IPS DF 6.9 (cell line): ENCODE data around the gene LIN37.

ENCODE experiments used
- DNase-seq: peaks from one replicate; pipeline ENCODE4 v3.0.0-alpha.2; 2013; ENCODE audit warnings: low read depth, low spot score
- H3K27ac ChIP-seq: one replicate; pipeline ENCODE4 v1.5.1; 2013; ENCODE audit warnings: low read length, control low read depth
- H3K27me3 ChIP-seq: 2 replicates; pipeline ENCODE4 v1.6.1; 2013; ENCODE audit warnings: mild to moderate bottlenecking, low read length; ENCODE audit not compliant: control insufficient read depth, insufficient read depth
- H3K36me3 ChIP-seq: 2 replicates; pipeline ENCODE4 v1.6.1; 2013; ENCODE audit warnings: low read length; ENCODE audit not compliant: control insufficient read depth, insufficient read depth
- H3K4me1 ChIP-seq: 2 replicates; pipeline ENCODE4 v1.6.1; 2013; ENCODE audit warnings: low read length; ENCODE audit not compliant: control insufficient read depth, insufficient read depth
- H3K4me3 ChIP-seq: 2 replicates; pipeline ENCODE4 v1.5.1; 2013; ENCODE audit warnings: mild to moderate bottlenecking, low read length
- H3K9me3 ChIP-seq: 2 replicates; pipeline ENCODE4 v1.6.1; 2013; ENCODE audit warnings: low read length, inconsistent platforms; ENCODE audit not compliant: control insufficient read depth, insufficient read depth
- WGBS: extraction: QIAGEN DNeasy Blood & Tissue Kit; methylation state at CpG from one replicate; pipeline ENCODE4 v1.1.7; 2013; ENCODE audit warnings: mixed read lengths, missing lambda C conversion rate; ENCODE audit not compliant: insufficient read length, insufficient coverage; 5-methylcytosine and 5-hydroxymethylcytosine counted together

LIN37 gene

GRCh38 chr19:35713904-35714495 is 34.4 kb upstream of the LIN37 start:
- Histone ChIP-seq H3K36me3 (no peaks in the 10 kb centered on the region), H3K27ac (no peak overlapping the region), H3K4me1 (peaks cover 8% of the 10 kb centered on the region), H3K27me3 (no peaks in the 10 kb centered on the region), H3K9me3 (no peaks in the 10 kb centered on the region), H3K4me3 (no peak overlapping the region)
- DNase-seq: no peak
- no CpG with 5 or more reads among the region's 12 CpGs for WGBS

GRCh38 chr19:35714601-35715354 is 33.6 kb upstream of the LIN37 start:
- WGBS: no CpG with 5 or more reads among the region's 14 CpGs
- Histone ChIP-seq H3K27me3 (no peaks in the 10 kb centered on the region), H3K9me3 (no peaks in the 10 kb centered on the region), H3K4me1 (peaks cover 8% of the 10 kb centered on the region), H3K36me3 (peaks cover under 1% of the 10 kb centered on the region; the same call in 1 of the 2 replicates), H3K4me3 (no peak overlapping the region), H3K27ac (no peak overlapping the region)
- no peak for DNase-seq

- Histone ChIP-seq H3K36me3 (peaks cover 4% of the 10 kb centered on the region; the same call in 1 of the 2 replicates), H3K27ac (no peak overlapping the region), H3K4me1 (peaks cover 8% of the 10 kb centered on the region), H3K4me3 (no peak overlapping the region), H3K9me3 (no peaks in the 10 kb centered on the region), H3K27me3 (no peaks in the 10 kb centered on the region)
- no CpG with 5 or more reads among the region's 7 CpGs for WGBS
- no peak for DNase-seq
Observed at GRCh38 chr19:35715355-35715809, 33.0 kb upstream of the LIN37 start.

GRCh38 chr19:35715981-35716800 is 32.2 kb upstream of the LIN37 start:
- H3K4me3 ChIP-seq: peak overlapping the region; percentile 74; the same call in 1 of the 2 replicates
- H3K4me1 ChIP-seq: peaks cover 8% of the 10 kb centered on the region
- H3K36me3 ChIP-seq: peaks cover 8% of the 10 kb centered on the region; the same call in 1 of the 2 replicates
- no peak for DNase-seq
- no peaks in the 10 kb centered on the region for H3K27me3 ChIP-seq
- no peak overlapping the region for H3K27ac ChIP-seq
- WGBS: no CpG with 5 or more reads among the region's 52 CpGs
- no peaks in the 10 kb centered on the region for H3K9me3 ChIP-seq

- no CpG with 5 or more reads among the region's 77 CpGs for WGBS
- Histone ChIP-seq H3K27ac (no peak overlapping the region), H3K4me1 (peaks cover 8% of the 10 kb centered on the region), H3K27me3 (no peaks in the 10 kb centered on the region), H3K9me3 (no peaks in the 10 kb centered on the region), H3K36me3 (peaks cover 12% of the 10 kb centered on the region), H3K4me3 (peak overlapping the region; percentile 74)
- peak; percentile 93 for DNase-seq
Observed at GRCh38 chr19:35716801-35717664, 31.3 kb upstream of the LIN37 start.

- H3K36me3 ChIP-seq: peaks cover 19% of the 10 kb centered on the region
- no peak within 1 kb of the TSS for H3K27ac ChIP-seq
- no peaks in the 10 kb centered on the region for H3K27me3 ChIP-seq
- WGBS: no CpG with 5 or more reads among the region's 109 CpGs
- H3K4me1 ChIP-seq: peaks cover 8% of the 10 kb centered on the region
- no peaks in the 10 kb centered on the region for H3K9me3 ChIP-seq
- H3K4me3 ChIP-seq: peak within 1 kb of the TSS; percentile 89
- DNase-seq: no peak
Observed at GRCh38 chr19:35717665-35718344, 30.6 kb upstream of the LIN37 start, which contains the start of gene KMT2B. Gene KMT2B (plus strand): TSS chr19:35718003. CDS start chr19:35718019, 16 bp downstream.

- Histone ChIP-seq H3K4me3 (peak overlapping the region; percentile 89), H3K27me3 (no peaks in the 10 kb centered on the region), H3K4me1 (peaks cover 8% of the 10 kb centered on the region), H3K36me3 (peaks cover 26% of the 10 kb centered on the region), H3K27ac (no peak overlapping the region), H3K9me3 (no peaks in the 10 kb centered on the region)
- DNase-seq: no peak
- WGBS: no CpG with 5 or more reads among the region's 42 CpGs
Observed at GRCh38 chr19:35718345-35719041, 29.9 kb upstream of the LIN37 start.

GRCh38 chr19:35719402-35720162 is 28.8 kb upstream of the LIN37 start:
- H3K27ac ChIP-seq: no peak overlapping the region
- H3K9me3 ChIP-seq: no peaks in the 10 kb centered on the region
- no peak for DNase-seq
- WGBS: no CpG with 5 or more reads among the region's 32 CpGs
- H3K27me3 ChIP-seq: no peaks in the 10 kb centered on the region
- H3K36me3 ChIP-seq: peaks cover 36% of the 10 kb centered on the region
- peaks cover 6% of the 10 kb centered on the region for H3K4me1 ChIP-seq
- H3K4me3 ChIP-seq: no peak overlapping the region
